Measurements from ENCODE around the gene ATXN1.
"Not testable (repeated sequence)": the region's sequence is repeated elsewhere in the genome, so short reads cannot be mapped to it uniquely, and the experiment has no call there.

Gene ATXN1

DNA sequence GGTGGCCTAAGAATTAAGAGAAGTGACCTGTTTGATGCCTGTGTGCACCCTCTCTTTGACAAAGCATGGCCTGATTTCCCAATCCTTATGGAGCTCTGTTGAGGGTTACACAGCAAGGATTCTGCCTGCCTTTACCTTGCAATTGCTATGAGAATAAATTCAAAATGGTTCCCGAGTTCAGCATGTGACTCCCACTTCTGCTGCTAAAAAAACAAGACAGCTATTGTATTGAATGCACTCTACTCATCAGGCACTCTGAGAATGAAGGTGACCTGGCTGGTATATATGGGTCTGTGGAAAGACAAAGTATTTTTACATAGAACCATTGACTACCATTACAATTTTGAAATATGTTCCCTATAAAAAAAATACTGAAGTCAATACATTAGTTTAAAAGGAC, 190.3 kb downstream of the ATXN1 start:
- no peak for DNase-seq (ENCODE audit: low read depth)

DNA sequence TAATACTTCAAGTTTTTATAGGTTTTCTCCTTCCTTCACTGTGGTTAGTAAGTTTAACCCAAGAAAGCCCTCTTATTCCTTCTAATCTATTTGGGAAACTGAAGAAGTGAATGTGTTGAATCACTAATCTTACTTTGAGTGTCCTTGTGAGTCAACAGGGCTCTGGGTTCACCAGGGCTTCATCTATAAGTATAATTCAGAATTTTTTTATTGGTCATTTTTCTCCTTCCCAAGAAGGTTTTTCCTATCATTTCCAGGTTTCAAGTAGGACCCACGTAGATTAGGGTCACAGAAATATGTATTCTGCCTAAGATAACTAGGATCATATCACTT, 191.1 kb downstream of the ATXN1 start:
- DNase-seq (ENCODE audit: low read depth), result no peak

DNA sequence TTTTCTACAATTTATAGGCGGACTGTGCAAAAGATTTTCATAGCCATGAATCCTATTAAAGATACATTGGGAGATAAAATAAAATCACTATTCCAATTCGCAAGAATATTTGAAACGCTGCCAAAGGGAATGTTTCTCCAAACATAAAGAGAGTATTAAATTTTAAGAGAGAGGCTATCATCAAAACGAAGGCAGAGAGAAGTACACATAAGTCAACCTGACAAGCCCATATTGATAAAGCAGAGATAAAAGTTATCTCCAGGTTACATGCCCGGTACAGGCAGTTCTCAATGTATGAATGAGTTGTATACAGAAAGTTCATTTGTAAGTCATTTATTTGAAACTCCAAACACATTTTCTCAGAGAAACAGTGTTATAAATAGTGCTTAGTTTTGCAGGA, 193.1 kb downstream of the ATXN1 start:
- no peak for DNase-seq (ENCODE audit: low read depth)

DNA sequence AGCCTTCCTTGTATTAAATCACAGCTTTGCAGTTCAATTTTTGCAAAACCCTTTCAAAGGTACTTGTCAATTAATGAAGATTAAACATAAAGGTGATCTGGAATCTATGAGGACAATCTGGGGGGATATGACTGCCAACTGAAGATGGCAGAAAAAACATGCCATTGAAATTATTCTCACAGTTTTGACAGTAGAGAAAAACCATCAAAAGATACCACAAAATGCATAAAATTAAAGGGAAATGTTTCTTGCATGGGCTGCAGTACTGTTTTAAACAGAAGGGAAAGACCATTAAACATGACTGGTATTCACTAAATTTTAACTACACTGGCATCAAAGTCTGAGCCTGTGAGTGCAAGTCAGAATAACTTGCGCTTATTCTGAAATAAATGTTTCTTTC, 194.2 kb downstream of the ATXN1 start:
- no peak for DNase-seq (ENCODE audit: low read depth)

DNA sequence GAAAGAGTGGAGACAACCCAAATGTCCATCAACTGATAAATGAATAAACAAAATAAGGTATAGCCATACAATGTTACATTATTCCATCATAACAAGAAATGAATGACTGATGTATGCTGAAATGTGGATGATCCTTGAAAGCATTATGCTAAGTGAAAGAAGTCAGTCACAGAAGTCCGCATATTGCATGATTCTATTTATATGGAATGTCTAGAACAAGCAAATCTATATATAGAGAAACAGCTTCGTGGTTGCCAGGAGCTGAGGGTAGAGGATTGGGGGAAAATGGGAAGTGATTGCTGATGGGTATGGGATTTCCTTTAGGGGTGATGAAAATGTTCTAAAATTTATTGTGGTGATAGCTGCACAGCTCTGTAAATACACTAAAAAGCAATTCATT, 196.8 kb downstream of the ATXN1 start:
- DNase-seq (ENCODE audit: low read depth), result no peak

DNA sequence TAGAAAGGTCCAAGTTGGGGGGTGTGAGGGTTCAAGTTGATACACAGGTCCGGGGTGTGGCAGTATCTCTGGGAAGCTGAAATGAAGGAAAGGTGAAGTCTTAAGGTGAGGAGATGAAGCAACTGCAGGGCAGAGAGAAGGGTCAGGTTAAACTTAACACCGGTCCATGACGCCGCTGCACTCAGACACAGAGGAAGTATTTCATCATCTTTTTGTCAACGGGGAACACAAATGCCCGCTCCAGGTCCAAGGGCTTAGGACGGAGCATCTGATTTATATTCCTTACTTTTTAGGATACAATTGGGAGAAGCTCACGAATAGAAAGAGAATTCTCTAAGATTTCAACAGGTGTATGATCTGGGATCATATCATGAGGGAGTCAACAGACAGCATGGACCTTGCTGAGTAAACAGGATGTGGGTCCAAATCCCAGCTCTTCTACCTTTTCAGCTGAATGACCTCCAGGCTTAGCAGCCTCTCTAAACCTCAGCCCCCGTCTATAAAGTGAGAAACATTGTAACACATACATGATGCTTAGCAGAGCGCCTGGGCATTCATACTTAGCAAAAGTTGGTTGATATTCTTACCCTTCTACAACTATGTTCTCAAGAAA, 197.5 kb downstream of the ATXN1 start:
- DNase-seq (ENCODE audit: low read depth), result no peak

DNA sequence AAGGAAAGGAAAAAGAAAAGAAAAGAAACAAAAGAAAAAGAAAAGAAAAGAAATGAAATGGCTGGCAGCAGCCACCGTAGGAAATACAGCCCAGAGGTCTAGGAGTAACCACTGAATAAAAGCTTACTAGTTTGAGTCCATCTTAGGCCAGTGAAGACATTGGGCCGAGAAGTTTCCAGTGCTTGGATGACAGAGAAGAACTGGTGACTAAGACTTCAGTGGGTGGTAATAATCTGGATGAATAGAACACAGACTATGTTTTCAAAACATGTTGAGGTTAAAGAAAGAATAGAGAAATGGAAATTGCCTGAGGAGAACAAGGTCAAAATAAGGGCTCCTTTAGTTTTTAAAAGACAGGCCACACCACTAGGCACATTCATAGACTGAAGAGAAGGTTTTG, 198.8 kb downstream of the ATXN1 start:
- DNase-seq (ENCODE audit: low read depth), result no peak

DNA sequence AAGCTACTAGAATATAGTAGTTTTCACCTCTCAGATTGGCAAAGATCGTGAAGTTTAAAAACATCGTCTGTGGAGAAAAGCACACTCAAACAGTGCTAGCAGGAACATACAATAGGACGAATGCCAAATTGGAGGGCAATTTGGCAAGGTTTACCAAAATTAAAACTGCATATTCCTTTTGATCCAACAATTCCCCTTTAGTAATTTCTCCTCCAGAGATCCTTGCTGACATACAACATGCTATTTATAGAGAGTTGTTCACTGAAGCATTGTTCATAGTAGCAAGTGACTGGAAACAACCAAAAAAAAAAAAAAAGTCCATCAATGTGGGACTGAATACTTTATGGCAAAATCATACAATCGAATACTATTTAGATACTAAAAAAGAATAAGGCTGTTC, 202.2 kb downstream of the ATXN1 start:
- no peak for DNase-seq (ENCODE audit: low read depth)

DNA sequence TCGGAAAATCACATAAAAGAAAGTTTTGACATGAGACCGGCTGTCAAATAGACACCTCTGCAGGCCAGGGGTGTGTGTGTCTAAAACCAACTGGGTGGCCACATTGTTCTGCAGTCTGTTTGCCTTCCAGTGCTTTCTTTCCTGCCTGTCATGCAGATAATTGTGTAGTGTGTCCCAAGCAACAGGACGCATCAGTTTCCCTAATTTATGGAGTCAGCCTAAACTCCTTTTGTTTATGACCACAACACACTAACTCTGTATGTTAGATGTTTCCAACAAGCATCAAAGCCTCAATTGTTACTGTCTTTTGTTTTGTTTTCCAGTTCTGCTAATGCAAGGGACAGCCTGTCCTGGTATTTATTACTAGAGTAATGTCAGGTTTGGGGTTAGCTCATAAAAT, 205.7 kb downstream of the ATXN1 start:
- no peak for DNase-seq (ENCODE audit: low read depth)

DNA sequence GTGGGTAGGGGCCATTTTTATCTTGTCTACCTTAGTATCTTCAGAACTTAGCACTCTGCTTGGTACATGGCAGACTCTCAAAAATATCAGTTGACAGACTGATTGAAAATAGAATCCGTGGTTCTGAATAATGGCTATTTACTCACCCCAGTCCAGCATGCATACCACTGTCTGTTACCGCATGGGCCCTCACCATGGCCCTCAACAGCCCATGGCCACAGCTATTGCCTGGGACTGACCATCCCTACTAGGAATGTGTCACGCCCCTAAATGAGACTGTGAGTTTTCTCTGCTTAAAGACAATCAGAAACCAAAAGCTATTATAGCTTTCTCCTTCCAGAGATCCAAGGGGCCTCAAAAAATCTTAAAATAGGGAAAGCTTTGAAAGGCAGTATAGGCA, 207.7 kb downstream of the ATXN1 start:
- no peak for DNase-seq (ENCODE audit: low read depth)

DNA sequence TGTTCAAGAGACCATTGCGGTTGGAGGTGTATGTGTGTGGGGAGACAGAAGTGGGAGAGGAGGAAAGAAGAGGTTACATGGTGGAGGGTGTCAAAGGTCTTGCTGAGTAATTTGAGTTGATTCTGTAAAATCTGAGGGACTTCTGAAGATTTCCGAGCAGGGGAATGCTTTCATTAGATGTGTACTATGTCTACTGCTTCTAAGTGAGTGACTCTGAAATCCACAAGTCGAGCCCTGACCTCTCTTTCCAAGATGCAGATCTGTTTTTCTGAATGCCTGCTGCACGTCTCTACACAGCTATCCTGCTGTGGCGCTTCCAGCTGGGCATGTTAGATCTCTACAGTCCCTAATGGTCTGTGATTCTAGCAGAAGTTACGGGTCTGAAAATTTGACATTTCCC, 209.8 kb downstream of the ATXN1 start:
- DNase-seq (ENCODE audit: low read depth), result no peak

DNA sequence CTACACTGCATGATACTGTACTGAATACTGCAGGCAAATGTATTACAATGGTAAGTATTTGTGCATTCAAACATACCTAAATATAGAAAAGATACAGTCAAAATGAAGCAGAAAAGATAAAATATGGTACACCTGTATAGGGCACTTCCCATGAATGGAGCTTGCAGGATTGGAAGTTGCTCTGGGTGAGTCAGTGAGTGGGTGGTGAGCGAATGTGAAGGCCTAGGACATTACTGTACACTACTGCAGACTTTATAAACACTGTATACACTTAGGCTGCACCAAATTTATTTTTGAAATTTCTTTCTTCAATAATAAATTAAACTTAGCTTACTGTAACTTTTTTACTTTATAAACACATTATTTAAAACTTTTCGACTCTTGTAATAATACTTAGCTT, 213.1 kb downstream of the ATXN1 start:
- no peak for DNase-seq (ENCODE audit: low read depth)

DNA sequence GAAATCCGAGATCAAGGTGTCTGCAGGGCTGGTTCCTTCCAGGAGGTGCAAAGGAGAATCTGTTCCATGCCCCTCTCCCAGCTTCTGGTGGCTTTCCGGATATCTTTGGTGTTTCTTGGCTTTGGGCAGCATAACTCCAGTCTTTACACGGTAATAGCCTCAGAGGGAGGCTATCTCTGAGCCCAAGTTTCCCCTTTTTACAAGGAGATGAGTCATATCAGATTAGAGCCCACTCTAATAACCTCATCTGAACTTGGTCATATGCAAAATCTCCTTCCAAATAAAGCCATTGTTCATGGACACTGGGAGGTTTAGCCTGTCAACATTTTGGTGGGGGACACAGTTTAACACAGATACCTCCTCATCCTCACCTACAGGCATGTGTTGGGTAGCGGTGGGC, 213.7 kb downstream of the ATXN1 start:
- no peak for DNase-seq (ENCODE audit: low read depth)

DNA sequence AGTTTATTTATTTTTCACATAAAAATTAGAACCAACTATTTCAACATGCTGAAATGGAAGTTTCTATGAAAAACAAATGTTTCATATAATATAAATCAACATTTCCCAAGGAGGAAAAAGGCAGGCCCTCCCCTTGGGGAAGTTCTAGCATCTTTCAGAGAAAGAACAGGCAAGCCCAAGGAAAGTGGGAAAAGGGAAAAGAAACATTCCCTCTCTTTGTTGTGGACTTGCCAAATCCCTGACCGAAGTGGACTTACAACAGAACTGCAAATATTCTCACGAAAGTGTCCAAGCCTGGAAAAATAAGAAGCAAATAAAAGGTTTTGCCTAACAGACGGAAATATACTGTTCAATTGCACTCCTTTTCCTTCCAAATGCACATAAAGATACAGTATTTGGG, 214.4 kb downstream of the ATXN1 start:
- DNase-seq (ENCODE audit: low read depth), result no peak

DNA sequence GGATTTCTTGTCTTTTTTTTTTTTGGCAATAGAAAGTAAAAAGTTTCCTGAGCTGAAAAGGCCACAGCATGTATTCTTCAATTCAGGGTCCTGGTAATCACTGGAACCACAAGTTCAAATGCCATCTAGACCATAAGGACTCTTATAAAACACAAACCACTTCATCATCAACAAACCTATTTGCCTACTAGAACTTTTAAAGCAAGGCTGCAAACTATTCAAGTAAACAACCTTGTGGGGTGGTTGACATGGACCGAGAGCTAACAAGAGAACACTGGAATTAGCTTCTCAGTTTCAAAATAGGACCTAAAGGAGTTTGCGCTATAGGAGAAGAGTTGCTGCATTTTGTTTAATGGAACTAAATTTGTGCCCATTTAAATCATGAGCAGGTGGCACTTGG, 215.9 kb downstream of the ATXN1 start:
- DNase-seq (ENCODE audit: low read depth), result no peak

DNA sequence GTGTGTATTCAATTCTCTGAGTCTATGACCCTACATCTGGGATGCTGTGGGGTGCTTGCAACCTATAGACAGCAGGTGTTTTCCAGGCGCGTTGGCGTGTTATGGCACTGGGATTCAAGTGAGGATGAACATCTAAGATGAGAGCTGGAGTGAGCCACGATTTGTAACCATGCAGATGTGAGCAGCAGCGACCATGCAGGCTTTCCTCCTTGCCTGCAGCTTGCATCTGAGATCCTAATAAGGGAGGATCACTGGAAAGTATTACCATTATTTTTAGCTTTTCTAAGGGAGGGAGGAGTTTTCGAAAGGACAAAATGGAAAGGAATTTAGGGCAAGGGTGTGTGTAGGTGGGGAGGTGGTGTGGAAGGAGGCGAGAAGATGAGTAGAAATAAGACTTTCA, 216.7 kb downstream of the ATXN1 start:
- no peak for DNase-seq (ENCODE audit: low read depth)

DNA sequence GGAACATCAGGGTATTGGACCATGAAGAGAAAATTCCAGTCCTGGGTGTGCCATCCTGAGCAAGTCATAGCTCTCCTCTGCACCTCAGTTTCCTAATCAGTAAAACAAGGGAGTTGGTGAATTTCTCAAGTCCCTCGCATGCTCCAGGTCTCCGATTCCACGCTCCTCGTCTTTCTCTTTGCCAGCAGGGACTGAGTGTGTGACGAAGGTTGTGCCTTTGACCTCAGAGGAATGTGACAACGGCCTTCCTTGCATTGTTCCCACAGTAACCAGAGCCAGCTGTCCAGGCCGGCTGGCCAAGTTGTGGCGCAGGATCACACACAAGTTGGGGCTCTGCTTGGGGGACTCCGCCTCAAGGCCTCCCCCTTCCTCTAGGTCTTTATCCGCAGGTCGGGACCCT, 217.3 kb downstream of the ATXN1 start:
- no peak for DNase-seq (ENCODE audit: low read depth)

DNA sequence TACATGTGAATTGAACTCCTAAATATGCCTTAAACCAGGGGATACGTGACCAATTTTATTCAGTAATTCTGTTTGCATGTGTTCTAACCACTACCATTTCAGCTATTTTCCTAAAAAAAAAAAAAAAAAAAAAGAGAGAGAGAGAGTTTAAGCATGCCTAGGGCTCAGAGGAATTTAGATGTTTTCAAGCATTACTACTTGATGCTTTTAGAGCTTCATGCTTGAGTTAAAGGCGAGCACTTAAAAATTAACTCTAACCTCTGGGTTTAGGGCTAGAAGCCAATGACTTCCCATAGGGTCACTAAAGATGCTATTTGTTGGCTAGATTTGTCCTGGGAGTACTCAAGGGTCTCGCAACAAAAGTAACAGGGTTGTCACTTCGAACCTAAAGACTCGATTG, 217.7 kb downstream of the ATXN1 start:
- no peak for DNase-seq (ENCODE audit: low read depth)

DNA sequence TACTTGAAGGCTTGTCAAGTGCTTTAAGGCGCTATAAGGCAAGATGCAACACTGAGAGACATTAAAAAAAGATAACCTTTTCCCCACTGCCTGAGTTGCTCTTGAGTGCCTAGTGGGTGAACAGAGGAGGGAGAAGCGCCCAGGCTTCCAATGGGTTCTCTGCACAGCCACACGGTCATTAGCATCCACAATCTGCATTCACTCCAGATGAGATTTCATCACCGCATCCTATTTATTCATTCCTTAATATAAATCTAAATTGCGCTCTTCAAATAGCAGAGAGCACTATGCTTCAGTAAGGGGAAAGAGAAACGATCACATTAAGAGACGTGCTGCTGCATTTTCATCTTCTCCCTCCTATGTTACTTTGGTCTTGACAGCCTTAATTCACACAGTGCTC, 219.2 kb downstream of the ATXN1 start:
- DNase-seq (ENCODE audit: low read depth), result no peak

DNA sequence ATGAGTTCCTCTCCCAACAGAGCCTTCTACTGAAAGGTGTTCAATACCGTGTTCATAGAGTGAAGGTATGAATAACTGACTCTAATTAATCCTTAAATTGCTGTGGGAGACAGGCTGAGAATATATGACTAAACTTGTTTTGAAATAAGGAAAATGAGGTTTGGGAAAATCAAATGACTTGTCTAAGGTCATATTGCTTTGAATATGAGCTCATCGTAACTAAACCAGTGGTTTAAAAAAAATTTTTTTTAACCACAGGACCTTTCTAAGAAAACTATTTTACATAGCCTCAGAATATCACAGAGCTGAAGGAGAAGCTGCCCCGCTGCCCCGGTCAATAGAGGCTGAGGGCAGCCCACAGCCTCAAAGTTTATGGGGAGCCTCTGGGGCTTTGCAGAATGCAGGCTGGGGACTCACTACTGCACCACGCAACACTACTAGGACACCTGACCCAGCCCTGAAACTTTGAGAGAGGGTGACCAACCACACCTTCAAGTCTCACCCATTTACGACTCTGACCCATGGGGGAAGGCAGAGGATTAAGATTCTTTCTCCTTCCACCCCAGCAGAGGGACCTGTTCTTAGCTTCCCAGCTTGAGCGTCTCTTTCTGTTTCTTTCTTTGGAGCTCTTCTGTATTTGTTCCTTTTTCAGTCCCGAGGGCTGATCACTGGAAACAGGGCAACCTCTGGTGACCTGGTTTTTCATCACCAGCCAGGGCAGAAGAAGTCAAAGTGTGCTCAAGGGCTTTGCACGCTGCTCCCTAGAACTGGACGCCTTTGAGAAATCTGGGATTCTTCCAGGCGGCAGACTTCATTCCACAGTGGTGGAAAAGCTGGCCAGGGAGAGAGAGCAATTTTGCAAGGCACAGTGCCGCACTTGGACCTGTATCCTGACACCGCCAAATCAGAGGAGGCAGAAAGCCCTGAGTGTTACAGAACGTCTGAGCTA, 220.2 kb downstream of the ATXN1 start:
- DNase-seq (ENCODE audit: low read depth), result no peak

DNA sequence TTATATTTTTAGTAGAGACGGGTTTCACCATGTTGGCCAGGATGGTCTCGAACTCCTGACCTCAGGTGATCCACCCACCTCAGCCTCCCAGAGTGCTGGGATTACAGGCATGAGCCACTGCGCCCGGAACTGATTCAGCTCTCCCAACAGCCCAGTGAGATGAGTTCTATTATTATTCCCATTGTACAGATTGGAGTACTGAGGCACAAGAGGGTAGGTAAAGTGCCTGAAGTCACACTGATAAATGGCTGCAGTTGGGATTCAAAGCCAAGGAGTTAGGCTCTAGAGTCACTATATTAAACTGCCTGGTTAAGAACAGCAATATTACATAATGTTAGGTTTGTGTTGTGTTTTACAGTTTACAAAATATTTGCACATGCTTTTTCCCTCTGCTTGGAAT, 220.9 kb downstream of the ATXN1 start:
- DNase-seq (ENCODE audit: low read depth), result not testable (repeated sequence)

DNA sequence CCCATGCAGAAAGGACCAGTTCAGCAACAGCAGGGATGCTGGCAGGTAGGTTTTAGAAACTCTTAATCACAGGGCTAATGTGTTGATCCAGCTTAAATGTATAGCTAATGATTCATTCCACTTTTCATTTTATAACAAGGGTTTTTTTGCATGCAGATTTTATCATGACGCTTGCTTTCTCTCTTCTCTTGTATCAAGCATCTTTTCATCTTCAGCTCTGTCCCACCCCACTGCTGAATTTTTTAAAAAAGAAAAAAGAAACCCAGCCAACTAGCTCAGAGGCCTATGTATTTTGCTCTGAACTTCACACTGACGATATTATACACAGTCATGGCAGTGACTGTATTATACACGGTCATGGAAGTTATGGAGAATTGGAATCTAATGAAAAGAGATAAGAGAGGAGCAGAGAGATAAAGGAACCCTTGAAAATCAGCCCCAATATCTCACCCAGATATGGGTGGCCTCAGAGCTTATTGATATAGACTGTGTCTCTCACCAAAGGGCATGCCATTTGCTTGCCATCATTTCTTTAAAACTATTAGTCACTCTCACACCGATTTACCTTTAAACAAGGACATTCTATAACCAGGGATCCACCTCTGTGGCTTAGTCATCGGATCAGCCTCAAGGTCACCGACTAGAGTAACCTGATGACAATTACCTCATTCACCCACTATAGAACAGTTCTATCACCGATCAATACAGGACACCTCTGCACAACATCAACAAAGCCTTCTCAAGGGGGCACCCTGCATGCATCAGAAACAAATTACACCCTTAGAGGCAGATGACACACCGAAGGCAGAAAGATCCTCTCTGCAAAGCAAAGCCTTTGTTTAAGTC, 222.0 kb downstream of the ATXN1 start:
- DNase-seq (ENCODE audit: low read depth), result no peak

DNA sequence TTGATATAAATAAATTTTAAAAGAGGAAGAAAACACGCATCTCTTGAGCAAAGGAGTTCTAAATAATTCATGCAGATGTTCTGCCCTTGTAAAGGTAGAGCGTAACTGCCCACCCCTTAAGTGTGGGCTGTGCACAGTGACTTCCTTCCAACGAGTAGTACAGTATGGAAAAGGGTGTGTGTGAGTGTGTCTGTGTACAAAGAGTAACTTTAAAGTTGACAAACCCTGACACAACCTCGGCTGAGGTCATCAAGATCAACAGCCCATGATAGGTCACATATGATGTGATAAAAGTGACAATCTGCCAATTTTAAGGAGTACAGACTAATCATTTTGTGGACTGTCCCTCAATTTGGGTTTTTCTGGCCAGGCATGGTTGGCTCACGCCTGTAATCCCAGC, 225.7 kb downstream of the ATXN1 start:
- no peak for DNase-seq (ENCODE audit: low read depth)

Measured in stimulated activated CD8-positive, alpha-beta memory T cell treated with anti-CD3 and anti-CD28 coated beads, Interleukin-15, amount 100 ng/mL, for 24 hours (primary cell).